Neural crest cell (in vitro differentiated cells): ENCODE results near the gene ARNT2. TPM values are rescaled to one million over a fixed set of nuclear protein-coding genes. Genes with fewer than 3 reads are reported as not detected.

Source experiments
- DNase-seq: peaks from one replicate; pipeline ENCODE4 v3.0.0; 2021; ENCODE audit warnings: low read depth, mixed read lengths, low spot score
- H3K27ac Mint-ChIP-seq: one replicate; pipeline ENCODE4 v1.8.0; 2021; ENCODE audit warnings: mild to moderate bottlenecking, mixed read lengths; ENCODE audit not compliant: unreplicated experiment
- H3K27me3 Mint-ChIP-seq: 2 replicates; pipeline ENCODE4 v1.8.0; 2021; ENCODE audit warnings: low read depth, mild to moderate bottlenecking, mixed read lengths
- H3K36me3 Mint-ChIP-seq: 2 replicates; pipeline ENCODE4 v1.8.0; 2021; ENCODE audit warnings: low read depth, mild to moderate bottlenecking, mixed read lengths
- H3K4me1 Mint-ChIP-seq: 2 replicates; pipeline ENCODE4 v1.8.0; 2021; ENCODE audit warnings: mixed read lengths
- H3K4me3 Mint-ChIP-seq: one replicate; pipeline ENCODE4 v1.8.0; 2021; ENCODE audit warnings: mild to moderate bottlenecking, mixed read lengths
- H3K9me3 Mint-ChIP-seq: 2 replicates; pipeline ENCODE4 v1.8.0; 2021; ENCODE audit warnings: mixed read lengths
- CTCF ChIP-seq: fragments of 200-600 bp; sonication (generic); conservative IDR thresholded peaks from 2 replicates; pipeline ENCODE4 v1.5.0; 2021; ENCODE audit warnings: antibody characterized with exemption, mild to moderate bottlenecking
- total RNA-seq: library from RNA; stranded (reverse); gene quantifications from 2 replicates; pipeline ENCODE4 v1.2.1, GENCODE V29; 2021

ARNT2 gene
- total RNA-seq, 1 donor from 2014 or later: 58.3 TPM

GRCh38 chr15:80591471-80591870 lies 187.3 kb downstream of the ARNT2 start:
- H3K27me3 Mint-ChIP-seq: no peaks in the 10 kb centered on the region
- H3K27ac Mint-ChIP-seq: no peak overlapping the region

GRCh38 chr15:80591938-80592825 lies 188.0 kb downstream of the ARNT2 start:
- no peak for DNase-seq
- Mint-ChIP-seq H3K9me3 (no peaks in the 10 kb centered on the region), H3K27ac (no peak overlapping the region), H3K27me3 (no peaks in the 10 kb centered on the region), H3K36me3 (peaks cover 28% of the 10 kb centered on the region), H3K4me3 (no peak overlapping the region), H3K4me1 (peaks cover 4% of the 10 kb centered on the region)
- TF ChIP-seq CTCF: no peak

More at GRCh38 chr15:80591471-80591870, 187.3 kb downstream of the ARNT2 start:
- Mint-ChIP-seq H3K9me3 (no peaks in the 10 kb centered on the region), H3K36me3 (peaks cover 22% of the 10 kb centered on the region), H3K4me1 (peaks cover 4% of the 10 kb centered on the region), H3K4me3 (no peak overlapping the region)
- TF ChIP-seq CTCF: no peak
- DNase-seq: no peak

GRCh38 chr15:80593486-80594030 lies 189.4 kb downstream of the ARNT2 start:
- Mint-ChIP-seq H3K9me3 (no peaks in the 10 kb centered on the region), H3K4me1 (peaks cover 4% of the 10 kb centered on the region), H3K36me3 (peaks cover 21% of the 10 kb centered on the region), H3K27ac (no peak overlapping the region), H3K27me3 (no peaks in the 10 kb centered on the region), H3K4me3 (no peak overlapping the region)
- TF ChIP-seq CTCF: no peak
- no peak for DNase-seq

- DNase-seq: no peak
- H3K27ac Mint-ChIP-seq: no peak overlapping the region
- H3K36me3 Mint-ChIP-seq: peaks cover 21% of the 10 kb centered on the region
- no peak for TF ChIP-seq CTCF
- H3K9me3 Mint-ChIP-seq: peaks cover 3% of the 10 kb centered on the region
- H3K27me3 Mint-ChIP-seq: no peaks in the 10 kb centered on the region
- H3K4me1 Mint-ChIP-seq: peaks cover 4% of the 10 kb centered on the region
- H3K4me3 Mint-ChIP-seq: no peak overlapping the region
These were observed 190.1 kb downstream of the ARNT2 start for GRCh38 chr15:80594091-80594889.

- H3K4me1 Mint-ChIP-seq: peaks cover 4% of the 10 kb centered on the region
- peaks cover 3% of the 10 kb centered on the region for H3K9me3 Mint-ChIP-seq
- H3K36me3 Mint-ChIP-seq: peaks cover 21% of the 10 kb centered on the region
- H3K4me3 Mint-ChIP-seq: no peak overlapping the region
- peak overlapping the region; percentile 78 for H3K27ac Mint-ChIP-seq
- H3K27me3 Mint-ChIP-seq: no peaks in the 10 kb centered on the region
- TF ChIP-seq CTCF: no peak
- DNase-seq: no peak
These were observed 191.2 kb downstream of the ARNT2 start for GRCh38 chr15:80595396-80595795.
